MM.1S (cell line): ENCODE data around the gene RGS8.

Experiments
- EZH2 ChIP-seq: fragments of 300-600 bp; sonication (generic); optimal IDR thresholded peaks from 2 replicates; pipeline ENCODE3; 2017; ENCODE audit warnings: low read depth, mild to moderate bottlenecking, antibody characterized with exemption, low read length, mixed read lengths
- EZH2phosphoT487 ChIP-seq: fragments of 300-600 bp; sonication (generic); IDR thresholded peaks from 2 replicates; pipeline ENCODE4 v1.6.1; 2018; ENCODE audit warnings: antibody characterized with exemption, low read length
- TF ChIP-seq, protein P1 (sequence below): fragments of 300-600 bp; sonication (generic); IDR thresholded peaks from 2 replicates; pipeline ENCODE4 v1.5.1; 2016; ENCODE audit warnings: antibody characterized with exemption, low read length, mixed read lengths

DNA sequence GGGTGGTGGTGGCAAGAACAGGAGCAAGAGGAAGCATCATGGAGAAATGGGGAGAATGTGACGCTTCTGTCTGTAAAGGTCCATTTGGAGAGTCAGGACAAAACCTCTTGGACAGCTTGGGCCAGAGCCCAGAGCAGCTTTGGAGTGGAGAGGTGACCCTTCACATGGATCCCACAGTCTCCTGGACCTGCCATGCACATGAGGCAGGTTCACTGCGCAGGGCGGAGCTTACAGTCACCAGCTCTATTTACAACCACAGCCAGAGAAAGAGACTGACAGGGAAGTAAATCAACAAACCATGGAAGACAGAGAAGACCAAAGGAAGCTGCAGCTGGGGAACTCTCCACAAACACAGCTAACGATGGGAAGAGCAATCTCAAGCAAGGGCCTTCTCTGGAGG, 828 bp upstream of the RGS8 start:
- TF ChIP-seq, protein P1, sequence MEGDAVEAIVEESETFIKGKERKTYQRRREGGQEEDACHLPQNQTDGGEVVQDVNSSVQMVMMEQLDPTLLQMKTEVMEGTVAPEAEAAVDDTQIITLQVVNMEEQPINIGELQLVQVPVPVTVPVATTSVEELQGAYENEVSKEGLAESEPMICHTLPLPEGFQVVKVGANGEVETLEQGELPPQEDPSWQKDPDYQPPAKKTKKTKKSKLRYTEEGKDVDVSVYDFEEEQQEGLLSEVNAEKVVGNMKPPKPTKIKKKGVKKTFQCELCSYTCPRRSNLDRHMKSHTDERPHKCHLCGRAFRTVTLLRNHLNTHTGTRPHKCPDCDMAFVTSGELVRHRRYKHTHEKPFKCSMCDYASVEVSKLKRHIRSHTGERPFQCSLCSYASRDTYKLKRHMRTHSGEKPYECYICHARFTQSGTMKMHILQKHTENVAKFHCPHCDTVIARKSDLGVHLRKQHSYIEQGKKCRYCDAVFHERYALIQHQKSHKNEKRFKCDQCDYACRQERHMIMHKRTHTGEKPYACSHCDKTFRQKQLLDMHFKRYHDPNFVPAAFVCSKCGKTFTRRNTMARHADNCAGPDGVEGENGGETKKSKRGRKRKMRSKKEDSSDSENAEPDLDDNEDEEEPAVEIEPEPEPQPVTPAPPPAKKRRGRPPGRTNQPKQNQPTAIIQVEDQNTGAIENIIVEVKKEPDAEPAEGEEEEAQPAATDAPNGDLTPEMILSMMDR, result no peak
- TF ChIP-seq EZH2 (no peak), EZH2phosphoT487 (no peak)
